ENCODE results near the gene GPR37L1.

- no peak for TF ChIP-seq POLR2A (IDR thresholded peaks at IDR 0.05)
- TF ChIP-seq CTCF (IDR thresholded peaks at IDR 0.05 in 8 of 11, conservative IDR thresholded peaks at IDR 0.05 in 3 of 11), result no peak
These were observed 10.8 kb downstream of the GPR37L1 start for GRCh38 chr1:202133496-202133895.
